GM23338 (cell line): ENCODE data around the gene C1QTNF7. TPM values are rescaled to one million over a fixed set of nuclear protein-coding genes. Genes with fewer than 3 reads are reported as not detected.

ENCODE experiments used
- ATAC-seq: fragments of 200-7000 bp; cut with Tn5 transposase; 3 replicates; pipeline ENCODE4 v1.9.1; 2020
- DNase-seq: peaks from one replicate; pipeline ENCODE4 v3.0.0-alpha.2; 2015; ENCODE audit warnings: low spot score
- H2AFZ ChIP-seq: fragments of 200-600 bp; sonication (generic); 2 replicates; pipeline ENCODE4 v1.8.0; 2016; ENCODE audit warnings: antibody characterized with exemption, mild to moderate bottlenecking, moderate library complexity
- H3F3A ChIP-seq: fragments of 200-600 bp; sonication (generic); replicated peaks from 2 replicates; pipeline ENCODE4 v1.8.0; 2017; ENCODE audit warnings: antibody characterized with exemption, mixed run types, low read depth
- H3K27ac ChIP-seq: fragments of 200-600 bp; sonication (generic); 2 replicates; pipeline ENCODE4 v1.6.1; 2016; ENCODE audit warnings: low read depth
- H3K27me3 ChIP-seq: fragments of 200-600 bp; sonication (generic); 2 replicates; pipeline ENCODE4 v1.8.0; 2016; ENCODE audit warnings: mild to moderate bottlenecking, mixed run types, moderate library complexity; ENCODE audit not compliant: insufficient read depth
- H3K36me3 ChIP-seq: fragments of 200-600 bp; sonication (generic); 2 replicates; pipeline ENCODE4 v1.8.0; 2016; ENCODE audit warnings: mild to moderate bottlenecking; ENCODE audit not compliant: insufficient read depth
- H3K4me1 ChIP-seq: fragments of 200-600 bp; sonication (generic); 2 replicates; pipeline ENCODE4 v1.8.0; 2016; ENCODE audit warnings: mild to moderate bottlenecking, moderate library complexity; ENCODE audit not compliant: insufficient read depth
- H3K4me2 ChIP-seq: fragments of 200-600 bp; sonication (generic); 2 replicates; pipeline ENCODE4 v1.7.1; 2017; ENCODE audit warnings: mixed run types
- H3K4me3 ChIP-seq: fragments of 200-600 bp; sonication (generic); 2 replicates; pipeline ENCODE4 v1.6.1; 2016; ENCODE audit warnings: mixed run types
- H3K79me2 ChIP-seq: fragments of 200-600 bp; sonication (generic); replicated peaks from 2 replicates; pipeline ENCODE4 v1.8.0; 2017; ENCODE audit warnings: mild to moderate bottlenecking; ENCODE audit not compliant: insufficient read depth
- H3K9me2 ChIP-seq: fragments of 200-600 bp; sonication (generic); 2 replicates; pipeline ENCODE4 v1.8.0; 2017; ENCODE audit not compliant: insufficient read depth
- H4K20me1 ChIP-seq: fragments of 200-600 bp; sonication (generic); replicated peaks from 2 replicates; pipeline ENCODE4 v1.8.0; 2017; ENCODE audit warnings: mild to moderate bottlenecking; ENCODE audit not compliant: insufficient read depth
- H3K27ac Mint-ChIP-seq: 2 replicates; pipeline ENCODE4 v1.8.0; 2020; ENCODE audit warnings: inconsistent platforms, mild to moderate bottlenecking, moderate library complexity, mixed read lengths
- H3K27me3 Mint-ChIP-seq: 3 replicates; pipeline ENCODE4 v1.8.0; 2022; ENCODE audit warnings: low read depth, mild to moderate bottlenecking, moderate library complexity, mixed read lengths, inconsistent platforms; ENCODE audit not compliant: insufficient read depth, poor library complexity
- H3K36me3 Mint-ChIP-seq: 3 replicates; pipeline ENCODE4 v1.8.0; 2021; ENCODE audit warnings: low read depth, mild to moderate bottlenecking, inconsistent platforms, moderate library complexity, mixed read lengths
- H3K4me1 Mint-ChIP-seq: 3 replicates; pipeline ENCODE4 v1.8.0; 2020; ENCODE audit warnings: mild to moderate bottlenecking, inconsistent platforms, mixed read lengths
- H3K4me3 Mint-ChIP-seq: 3 replicates; pipeline ENCODE4 v1.8.0; 2021; ENCODE audit warnings: moderate library complexity, mild to moderate bottlenecking, inconsistent platforms, mixed read lengths
- H3K9me3 Mint-ChIP-seq: 3 replicates; pipeline ENCODE4 v1.8.0; 2020; ENCODE audit warnings: moderate library complexity, mild to moderate bottlenecking, inconsistent platforms, mixed read lengths
- CREB1 ChIP-seq: fragments of 250-450 bp; sonication (Bioruptor Pico); IDR thresholded peaks from 2 replicates; pipeline ENCODE4 v1.5.0; 2020; ENCODE audit warnings: low read depth, mild to moderate bottlenecking, moderate library complexity
- EZH2 ChIP-seq: fragments of 200-600 bp; sonication (generic); IDR thresholded peaks from one replicate; pipeline ENCODE4 v1.8.0; 2017; ENCODE audit warnings: antibody characterized with exemption, mild to moderate bottlenecking, low read depth; ENCODE audit not compliant: unreplicated experiment
- EZH2phosphoT487 ChIP-seq: fragments of 200-600 bp; sonication (generic); IDR thresholded peaks from one replicate; pipeline ENCODE4 v1.8.1; 2018; ENCODE audit warnings: antibody characterized with exemption; ENCODE audit not compliant: unreplicated experiment
- JUNB ChIP-seq: IDR thresholded peaks from one replicate; pipeline ENCODE4 v1.6.1; 2016; ENCODE audit warnings: antibody characterized with exemption; ENCODE audit not compliant: unreplicated experiment
- NANOG ChIP-seq: IDR thresholded peaks from 2 replicates; pipeline ENCODE4 v1.6.1; 2016; ENCODE audit warnings: antibody characterized with exemption, borderline replicate concordance
- POLR2AphosphoS5 ChIP-seq: IDR thresholded peaks from 2 replicates; pipeline ENCODE4 v1.6.1; 2016; ENCODE audit warnings: antibody characterized with exemption, low read depth
- STAT1 ChIP-seq: IDR thresholded peaks from one replicate; pipeline ENCODE4 v1.6.1; 2016; ENCODE audit warnings: antibody characterized with exemption; ENCODE audit not compliant: unreplicated experiment
- ZNF114 ChIP-seq: fragments of 250-450 bp; sonication (Bioruptor Pico); IDR thresholded peaks from 2 replicates; pipeline ENCODE4 v1.5.0; 2020; ENCODE audit warnings: mild to moderate bottlenecking, moderate library complexity
- ZNF331 ChIP-seq: fragments of 250-450 bp; sonication (Bioruptor Pico); IDR thresholded peaks from 2 replicates; pipeline ENCODE4 v1.5.0; 2020; ENCODE audit warnings: low read depth, mild to moderate bottlenecking, moderate library complexity
- long read RNA-seq: library from polyadenylated mRNA; unstranded; transcript quantifications from one replicate; pipeline ENCODE4 v2.0.0, GENCODE V29; 2020; ENCODE audit not compliant: unreplicated experiment
- polyA plus RNA-seq: library from polyadenylated mRNA; unstranded; fragments of >200 nt; fragmentation: Nextera tagmentation; extraction: Ambion mirVana; gene quantifications from 2 replicates; pipeline ENCODE4 v1.2.1, GENCODE V29; 2016
- total RNA-seq: library from RNA; depleted of rRNA; stranded (reverse); fragments of >200 nt; shearing (Covaris generic); gene quantifications from 2 replicates; pipeline ENCODE4 v1.2.3, GENCODE V29; 2014; rRNA removed
- TF ChIP-seq, protein P1 (sequence below): fragments of 250-450 bp; sonication (Bioruptor Pico); IDR thresholded peaks from 2 replicates; pipeline ENCODE4 v1.5.0; 2020; ENCODE audit warnings: mild to moderate bottlenecking, moderate library complexity
- TF ChIP-seq, protein P2 (sequence below): IDR thresholded peaks from 2 replicates; pipeline ENCODE4 v1.6.1; 2016; ENCODE audit warnings: antibody characterized with exemption
- TF ChIP-seq, protein P3 (sequence below), 2 experiments: fragments of 200-600 bp in 1 of 2; sonication (generic) in 1 of 2; conservative IDR thresholded peaks; 2 replicates each; pipeline versions ENCODE4 v1.5.1 to v1.6.1; 2016 to 2017; ENCODE audit warnings: antibody characterized with exemption in 2 of 2, low read depth in 2 of 2, mild to moderate bottlenecking in 2 of 2, moderate library complexity in 1 of 2
- TF ChIP-seq, protein P4 (sequence below): IDR thresholded peaks from one replicate; pipeline ENCODE4 v1.6.1; 2018; ENCODE audit warnings: antibody characterized with exemption; ENCODE audit not compliant: unreplicated experiment

C1QTNF7 gene, protein sequence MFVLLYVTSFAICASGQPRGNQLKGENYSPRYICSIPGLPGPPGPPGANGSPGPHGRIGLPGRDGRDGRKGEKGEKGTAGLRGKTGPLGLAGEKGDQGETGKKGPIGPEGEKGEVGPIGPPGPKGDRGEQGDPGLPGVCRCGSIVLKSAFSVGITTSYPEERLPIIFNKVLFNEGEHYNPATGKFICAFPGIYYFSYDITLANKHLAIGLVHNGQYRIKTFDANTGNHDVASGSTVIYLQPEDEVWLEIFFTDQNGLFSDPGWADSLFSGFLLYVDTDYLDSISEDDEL
- total RNA-seq (not detected in 2 replicates), polyA plus RNA-seq (not detected in 2 replicates)
- long read RNA-seq: 0 reads

DNA sequence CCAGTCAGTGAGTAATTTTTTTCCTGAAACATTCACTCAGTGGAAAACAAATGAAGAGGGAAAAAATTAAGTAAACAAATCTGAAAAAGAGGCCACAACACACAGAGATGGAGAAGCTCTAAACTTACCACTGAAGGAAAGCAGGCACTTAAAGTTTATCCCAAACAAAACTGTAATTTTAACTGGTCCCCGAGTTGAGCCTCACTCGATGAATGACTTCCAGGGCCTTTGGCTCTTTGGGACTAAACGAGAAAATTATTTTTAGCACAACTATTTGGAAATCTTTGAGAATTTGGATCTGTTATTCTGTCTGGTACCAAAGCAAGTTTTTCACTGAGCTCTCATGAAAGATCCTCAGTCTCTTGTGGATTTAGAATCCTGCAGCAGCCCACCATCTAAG lies at the start of gene C1QTNF7:
Gene C1QTNF7, plus strand, starts transcription at position 333 of the 400 bp plus-strand sequence. CDS start 7,711 bp downstream, outside the sequence.
- H3K4me1 ChIP-seq: no peaks in the 10 kb centered on the region
- H3F3A ChIP-seq: no peaks in the 10 kb centered on the region
- H3K36me3 ChIP-seq: no peaks in the 10 kb centered on the region
- H3K27me3 ChIP-seq: no peaks in the 10 kb centered on the region
- Mint-ChIP-seq H3K36me3 (no peaks in the 10 kb centered on the region), H3K27me3 (peaks cover 3% of the 10 kb centered on the region), H3K4me3 (no peak within 1 kb of the TSS), H3K27ac (no peak within 1 kb of the TSS), H3K9me3 (no peaks in the 10 kb centered on the region; the same call in 2 of the 3 replicates), H3K4me1 (no peaks in the 10 kb centered on the region; the same call in 2 of the 3 replicates)
- DNase-seq (no peak), ATAC-seq (no peak)
- H3K9me2 ChIP-seq: no peaks in the 10 kb centered on the region
- H2AFZ ChIP-seq: peak within 1 kb of the TSS; percentile 40; the same call in 1 of the 2 replicates
- no peak for TF ChIP-seq JUNB
- no peak for TF ChIP-seq NANOG
- no peak for TF ChIP-seq ZNF114
- TF ChIP-seq ZNF331 (CRISPR knock-in tag): no peak
- no peak for TF ChIP-seq STAT1
- TF ChIP-seq CREB1 (CRISPR knock-in tag): no peak
- TF ChIP-seq EZH2phosphoT487: no peak
- no peak for TF ChIP-seq POLR2AphosphoS5
- TF ChIP-seq, protein P1, sequence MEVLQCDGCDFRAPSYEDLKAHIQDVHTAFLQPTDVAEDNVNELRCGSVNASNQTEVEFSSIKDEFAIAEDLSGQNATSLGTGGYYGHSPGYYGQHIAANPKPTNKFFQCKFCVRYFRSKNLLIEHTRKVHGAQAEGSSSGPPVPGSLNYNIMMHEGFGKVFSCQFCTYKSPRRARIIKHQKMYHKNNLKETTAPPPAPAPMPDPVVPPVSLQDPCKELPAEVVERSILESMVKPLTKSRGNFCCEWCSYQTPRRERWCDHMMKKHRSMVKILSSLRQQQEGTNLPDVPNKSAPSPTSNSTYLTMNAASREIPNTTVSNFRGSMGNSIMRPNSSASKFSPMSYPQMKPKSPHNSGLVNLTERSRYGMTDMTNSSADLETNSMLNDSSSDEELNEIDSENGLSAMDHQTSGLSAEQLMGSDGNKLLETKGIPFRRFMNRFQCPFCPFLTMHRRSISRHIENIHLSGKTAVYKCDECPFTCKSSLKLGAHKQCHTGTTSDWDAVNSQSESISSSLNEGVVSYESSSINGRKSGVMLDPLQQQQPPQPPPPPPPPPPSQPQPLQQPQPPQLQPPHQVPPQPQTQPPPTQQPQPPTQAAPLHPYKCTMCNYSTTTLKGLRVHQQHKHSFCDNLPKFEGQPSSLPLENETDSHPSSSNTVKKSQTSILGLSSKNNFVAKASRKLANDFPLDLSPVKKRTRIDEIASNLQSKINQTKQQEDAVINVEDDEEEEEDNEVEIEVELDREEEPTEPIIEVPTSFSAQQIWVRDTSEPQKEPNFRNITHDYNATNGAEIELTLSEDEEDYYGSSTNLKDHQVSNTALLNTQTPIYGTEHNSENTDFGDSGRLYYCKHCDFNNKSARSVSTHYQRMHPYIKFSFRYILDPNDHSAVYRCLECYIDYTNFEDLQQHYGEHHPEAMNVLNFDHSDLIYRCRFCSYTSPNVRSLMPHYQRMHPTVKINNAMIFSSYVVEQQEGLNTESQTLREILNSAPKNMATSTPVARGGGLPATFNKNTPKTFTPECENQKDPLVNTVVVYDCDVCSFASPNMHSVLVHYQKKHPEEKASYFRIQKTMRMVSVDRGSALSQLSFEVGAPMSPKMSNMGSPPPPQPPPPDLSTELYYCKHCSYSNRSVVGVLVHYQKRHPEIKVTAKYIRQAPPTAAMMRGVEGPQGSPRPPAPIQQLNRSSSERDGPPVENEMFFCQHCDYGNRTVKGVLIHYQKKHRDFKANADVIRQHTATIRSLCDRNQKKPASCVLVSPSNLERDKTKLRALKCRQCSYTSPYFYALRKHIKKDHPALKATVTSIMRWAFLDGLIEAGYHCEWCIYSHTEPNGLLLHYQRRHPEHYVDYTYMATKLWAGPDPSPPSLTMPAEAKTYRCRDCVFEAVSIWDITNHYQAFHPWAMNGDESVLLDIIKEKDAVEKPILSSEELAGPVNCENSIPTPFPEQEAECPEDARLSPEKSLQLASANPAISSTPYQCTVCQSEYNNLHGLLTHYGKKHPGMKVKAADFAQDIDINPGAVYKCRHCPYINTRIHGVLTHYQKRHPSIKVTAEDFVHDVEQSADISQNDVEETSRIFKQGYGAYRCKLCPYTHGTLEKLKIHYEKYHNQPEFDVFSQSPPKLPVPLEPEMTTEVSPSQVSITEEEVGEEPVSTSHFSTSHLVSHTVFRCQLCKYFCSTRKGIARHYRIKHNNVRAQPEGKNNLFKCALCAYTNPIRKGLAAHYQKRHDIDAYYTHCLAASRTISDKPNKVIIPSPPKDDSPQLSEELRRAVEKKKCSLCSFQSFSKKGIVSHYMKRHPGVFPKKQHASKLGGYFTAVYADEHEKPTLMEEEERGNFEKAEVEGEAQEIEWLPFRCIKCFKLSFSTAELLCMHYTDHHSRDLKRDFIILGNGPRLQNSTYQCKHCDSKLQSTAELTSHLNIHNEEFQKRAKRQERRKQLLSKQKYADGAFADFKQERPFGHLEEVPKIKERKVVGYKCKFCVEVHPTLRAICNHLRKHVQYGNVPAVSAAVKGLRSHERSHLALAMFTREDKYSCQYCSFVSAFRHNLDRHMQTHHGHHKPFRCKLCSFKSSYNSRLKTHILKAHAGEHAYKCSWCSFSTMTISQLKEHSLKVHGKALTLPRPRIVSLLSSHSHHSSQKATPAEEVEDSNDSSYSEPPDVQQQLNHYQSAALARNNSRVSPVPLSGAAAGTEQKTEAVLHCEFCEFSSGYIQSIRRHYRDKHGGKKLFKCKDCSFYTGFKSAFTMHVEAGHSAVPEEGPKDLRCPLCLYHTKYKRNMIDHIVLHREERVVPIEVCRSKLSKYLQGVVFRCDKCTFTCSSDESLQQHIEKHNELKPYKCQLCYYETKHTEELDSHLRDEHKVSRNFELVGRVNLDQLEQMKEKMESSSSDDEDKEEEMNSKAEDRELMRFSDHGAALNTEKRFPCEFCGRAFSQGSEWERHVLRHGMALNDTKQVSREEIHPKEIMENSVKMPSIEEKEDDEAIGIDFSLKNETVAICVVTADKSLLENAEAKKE (CRISPR knock-in tag): no peak
- no peak for TF ChIP-seq EZH2
- TF ChIP-seq, protein P2, sequence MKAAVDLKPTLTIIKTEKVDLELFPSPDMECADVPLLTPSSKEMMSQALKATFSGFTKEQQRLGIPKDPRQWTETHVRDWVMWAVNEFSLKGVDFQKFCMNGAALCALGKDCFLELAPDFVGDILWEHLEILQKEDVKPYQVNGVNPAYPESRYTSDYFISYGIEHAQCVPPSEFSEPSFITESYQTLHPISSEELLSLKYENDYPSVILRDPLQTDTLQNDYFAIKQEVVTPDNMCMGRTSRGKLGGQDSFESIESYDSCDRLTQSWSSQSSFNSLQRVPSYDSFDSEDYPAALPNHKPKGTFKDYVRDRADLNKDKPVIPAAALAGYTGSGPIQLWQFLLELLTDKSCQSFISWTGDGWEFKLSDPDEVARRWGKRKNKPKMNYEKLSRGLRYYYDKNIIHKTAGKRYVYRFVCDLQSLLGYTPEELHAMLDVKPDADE: no peak
- TF ChIP-seq, protein P3, sequence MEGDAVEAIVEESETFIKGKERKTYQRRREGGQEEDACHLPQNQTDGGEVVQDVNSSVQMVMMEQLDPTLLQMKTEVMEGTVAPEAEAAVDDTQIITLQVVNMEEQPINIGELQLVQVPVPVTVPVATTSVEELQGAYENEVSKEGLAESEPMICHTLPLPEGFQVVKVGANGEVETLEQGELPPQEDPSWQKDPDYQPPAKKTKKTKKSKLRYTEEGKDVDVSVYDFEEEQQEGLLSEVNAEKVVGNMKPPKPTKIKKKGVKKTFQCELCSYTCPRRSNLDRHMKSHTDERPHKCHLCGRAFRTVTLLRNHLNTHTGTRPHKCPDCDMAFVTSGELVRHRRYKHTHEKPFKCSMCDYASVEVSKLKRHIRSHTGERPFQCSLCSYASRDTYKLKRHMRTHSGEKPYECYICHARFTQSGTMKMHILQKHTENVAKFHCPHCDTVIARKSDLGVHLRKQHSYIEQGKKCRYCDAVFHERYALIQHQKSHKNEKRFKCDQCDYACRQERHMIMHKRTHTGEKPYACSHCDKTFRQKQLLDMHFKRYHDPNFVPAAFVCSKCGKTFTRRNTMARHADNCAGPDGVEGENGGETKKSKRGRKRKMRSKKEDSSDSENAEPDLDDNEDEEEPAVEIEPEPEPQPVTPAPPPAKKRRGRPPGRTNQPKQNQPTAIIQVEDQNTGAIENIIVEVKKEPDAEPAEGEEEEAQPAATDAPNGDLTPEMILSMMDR (conservative IDR thresholded peaks at IDR 0.05; ENCODE audit: low read depth in 2 of 2): no peak
- TF ChIP-seq, protein P4, sequence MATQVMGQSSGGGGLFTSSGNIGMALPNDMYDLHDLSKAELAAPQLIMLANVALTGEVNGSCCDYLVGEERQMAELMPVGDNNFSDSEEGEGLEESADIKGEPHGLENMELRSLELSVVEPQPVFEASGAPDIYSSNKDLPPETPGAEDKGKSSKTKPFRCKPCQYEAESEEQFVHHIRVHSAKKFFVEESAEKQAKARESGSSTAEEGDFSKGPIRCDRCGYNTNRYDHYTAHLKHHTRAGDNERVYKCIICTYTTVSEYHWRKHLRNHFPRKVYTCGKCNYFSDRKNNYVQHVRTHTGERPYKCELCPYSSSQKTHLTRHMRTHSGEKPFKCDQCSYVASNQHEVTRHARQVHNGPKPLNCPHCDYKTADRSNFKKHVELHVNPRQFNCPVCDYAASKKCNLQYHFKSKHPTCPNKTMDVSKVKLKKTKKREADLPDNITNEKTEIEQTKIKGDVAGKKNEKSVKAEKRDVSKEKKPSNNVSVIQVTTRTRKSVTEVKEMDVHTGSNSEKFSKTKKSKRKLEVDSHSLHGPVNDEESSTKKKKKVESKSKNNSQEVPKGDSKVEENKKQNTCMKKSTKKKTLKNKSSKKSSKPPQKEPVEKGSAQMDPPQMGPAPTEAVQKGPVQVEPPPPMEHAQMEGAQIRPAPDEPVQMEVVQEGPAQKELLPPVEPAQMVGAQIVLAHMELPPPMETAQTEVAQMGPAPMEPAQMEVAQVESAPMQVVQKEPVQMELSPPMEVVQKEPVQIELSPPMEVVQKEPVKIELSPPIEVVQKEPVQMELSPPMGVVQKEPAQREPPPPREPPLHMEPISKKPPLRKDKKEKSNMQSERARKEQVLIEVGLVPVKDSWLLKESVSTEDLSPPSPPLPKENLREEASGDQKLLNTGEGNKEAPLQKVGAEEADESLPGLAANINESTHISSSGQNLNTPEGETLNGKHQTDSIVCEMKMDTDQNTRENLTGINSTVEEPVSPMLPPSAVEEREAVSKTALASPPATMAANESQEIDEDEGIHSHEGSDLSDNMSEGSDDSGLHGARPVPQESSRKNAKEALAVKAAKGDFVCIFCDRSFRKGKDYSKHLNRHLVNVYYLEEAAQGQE: no peak
- no peak within 1 kb of the TSS for H3K4me3 ChIP-seq
- H3K27ac ChIP-seq: no peak within 1 kb of the TSS
- no peak within 1 kb of the TSS for H3K4me2 ChIP-seq
- H3K79me2 ChIP-seq: no peaks in the 10 kb centered on the region
- H4K20me1 ChIP-seq: no peaks in the 10 kb centered on the region
